ENCODE measurements around the gene VWF.

- TF ChIP-seq CTCF (conservative IDR thresholded peaks at IDR 0.05; ENCODE audit: low read depth, low read length) (no peak), POLR2A (IDR thresholded peaks at IDR 0.05; ENCODE audit: low read depth, low read length) (no peak)
Measured at GRCh38 chr12:5908251-5908650, 216.2 kb downstream of the VWF start.

Data from IMR-90 (cell line).